Glomerular visceral epithelial cell (primary cell): ENCODE data around the gene MAPT.

ENCODE experiments used
- DNase-seq: peaks from one replicate; pipeline ENCODE4 v3.0.0-alpha.2; 2016; ENCODE audit errors: extremely low spot score

MAPT gene

GRCh38 chr17:46028981-46029565 lies 134.7 kb downstream of the MAPT start:
- no peak for DNase-seq

- no peak for DNase-seq
These were observed 135.3 kb downstream of the MAPT start for GRCh38 chr17:46029627-46030026.

DNA sequence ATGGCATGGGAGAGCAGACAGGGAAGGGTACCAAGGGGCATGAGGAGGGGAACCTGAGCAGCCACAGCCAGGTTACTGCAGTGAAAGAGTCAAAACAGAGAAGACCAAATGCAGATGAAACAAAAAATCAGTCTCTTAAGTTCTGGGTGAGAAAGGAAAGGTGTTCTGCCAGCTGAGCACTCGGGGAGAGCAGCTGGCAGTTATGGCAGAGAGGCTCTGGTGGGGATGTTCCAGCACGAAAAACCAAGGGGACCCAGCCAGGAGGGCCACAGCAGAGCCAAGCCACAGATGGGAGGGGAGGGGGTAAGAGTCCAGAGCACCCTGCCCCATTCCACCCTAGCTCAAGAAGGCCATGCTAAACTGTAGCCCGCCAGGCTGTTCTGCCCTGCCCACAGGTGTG lies 136.4 kb downstream of the MAPT start:
- DNase-seq: no peak

DNA sequence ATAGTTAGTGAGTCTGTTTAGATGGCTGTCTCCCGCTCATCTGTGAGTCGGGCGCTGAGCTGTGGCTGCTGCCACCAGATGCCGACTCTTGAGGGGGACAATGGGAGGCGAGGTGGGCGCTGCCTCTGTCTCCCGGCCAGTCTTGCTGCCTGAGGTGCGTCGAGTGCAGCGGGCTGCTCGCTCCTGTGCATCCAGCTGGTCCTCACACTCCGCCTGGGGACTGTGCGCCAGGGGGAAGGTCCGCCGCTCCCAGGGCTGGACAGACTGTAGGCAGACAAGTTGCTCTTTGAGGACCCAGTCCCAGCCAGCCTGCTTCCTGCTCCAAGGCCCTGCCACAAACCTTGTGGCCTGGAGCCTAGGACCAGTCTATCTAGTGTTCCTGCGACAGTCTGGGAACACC lies 137.1 kb downstream of the MAPT start:
- DNase-seq: no peak

- DNase-seq: no peak
These were observed 137.6 kb downstream of the MAPT start for GRCh38 chr17:46031920-46032319.

- DNase-seq: no peak
These were observed 138.6 kb downstream of the MAPT start for GRCh38 chr17:46032909-46033308.

DNA sequence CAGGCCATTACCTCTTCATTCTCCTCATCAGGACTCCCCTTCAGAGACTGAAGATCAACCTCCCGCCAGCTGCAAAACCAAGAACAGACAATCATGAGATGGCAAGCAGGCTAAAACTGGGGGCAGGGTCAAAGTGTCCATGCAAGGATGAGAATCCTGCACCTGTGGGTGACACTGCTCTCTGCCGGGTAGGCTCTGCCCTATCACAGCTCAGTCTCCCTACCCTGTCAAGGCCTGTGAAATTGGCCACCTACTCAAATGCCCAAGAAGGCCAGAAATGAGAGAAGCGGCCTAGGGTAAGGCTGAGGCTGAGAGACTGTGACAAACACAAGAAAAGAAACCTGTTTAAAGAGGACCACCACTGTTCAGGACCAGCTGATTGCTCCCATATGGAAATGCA lies 139.0 kb downstream of the MAPT start:
- DNase-seq: no peak

DNA sequence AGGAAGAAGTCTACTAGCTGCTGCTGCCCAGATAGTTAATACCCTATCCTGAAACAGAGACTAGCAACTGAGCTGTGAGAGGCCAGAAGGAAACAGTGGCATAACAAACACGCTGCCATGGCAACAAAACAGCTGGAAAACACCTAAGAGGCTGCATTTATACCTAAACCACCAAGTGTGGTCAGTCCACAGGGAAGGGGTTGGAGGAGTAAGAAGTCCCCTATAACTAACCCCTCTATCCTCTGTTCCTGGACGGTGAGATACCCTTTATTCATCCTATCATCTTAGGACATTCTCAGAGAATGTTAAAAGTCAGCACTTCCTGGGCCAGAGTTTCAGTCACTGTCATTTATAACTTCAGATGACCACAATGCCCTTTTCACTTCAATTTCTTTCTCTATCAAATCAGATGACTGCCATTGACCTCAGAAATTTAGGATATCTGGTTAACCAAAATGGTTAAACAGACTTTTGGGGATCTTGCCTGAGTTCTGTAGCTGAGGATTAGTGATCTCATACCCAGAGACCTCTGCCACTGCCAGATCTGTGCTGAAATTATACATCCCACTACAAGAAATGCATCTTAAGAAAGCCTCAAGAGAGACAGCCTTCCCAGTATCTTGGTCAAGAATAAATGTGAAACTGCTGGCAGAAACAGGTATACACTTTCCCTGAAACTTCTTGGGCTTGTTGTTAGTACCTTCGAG lies 140.9 kb downstream of the MAPT start:
- peak; percentile 23 for DNase-seq

- no peak for DNase-seq
These were observed 142.1 kb downstream of the MAPT start for GRCh38 chr17:46036491-46036890.

- no peak for DNase-seq
These were observed 143.4 kb downstream of the MAPT start for GRCh38 chr17:46037722-46038255.

DNA sequence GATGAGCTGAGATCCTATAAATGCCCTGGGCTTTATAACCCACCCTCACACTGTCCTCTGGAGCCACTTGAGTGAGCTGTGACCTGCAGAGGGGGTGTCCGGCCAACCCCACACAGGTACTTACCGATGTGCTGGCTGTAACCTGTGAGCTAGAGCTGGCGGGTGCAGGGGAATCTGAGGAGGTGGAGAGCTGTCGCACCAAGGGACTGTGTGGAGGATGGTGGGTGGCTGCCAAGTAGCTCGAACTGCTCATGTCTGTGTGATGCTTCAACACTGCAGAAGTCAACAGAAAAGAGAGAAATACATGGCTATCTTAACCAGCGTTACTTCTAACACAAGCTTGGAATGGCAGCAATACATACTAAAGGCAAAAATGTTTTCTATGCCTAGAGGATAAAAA lies 144.1 kb downstream of the MAPT start:
- no peak for DNase-seq

DNA sequence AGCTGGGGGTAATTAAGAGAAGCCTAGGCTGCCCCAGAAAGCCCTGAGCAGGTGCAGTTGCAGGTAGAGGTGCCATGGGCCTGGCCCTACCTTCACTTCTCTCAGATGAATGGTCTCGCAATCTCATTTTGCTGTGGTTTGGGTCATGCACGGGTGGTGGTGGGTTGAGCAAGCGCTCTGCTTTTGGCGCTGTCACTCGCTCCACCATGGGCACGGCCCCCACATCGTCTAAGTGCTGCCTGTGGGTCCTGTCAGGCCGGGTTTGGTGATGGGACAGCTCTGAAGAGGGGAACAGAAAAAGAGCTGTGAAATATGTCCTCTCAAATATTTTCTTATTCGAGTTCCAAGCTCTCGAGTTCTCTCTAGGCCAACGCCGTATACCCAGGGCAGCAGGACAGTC lies 144.6 kb downstream of the MAPT start:
- no peak for DNase-seq

DNA sequence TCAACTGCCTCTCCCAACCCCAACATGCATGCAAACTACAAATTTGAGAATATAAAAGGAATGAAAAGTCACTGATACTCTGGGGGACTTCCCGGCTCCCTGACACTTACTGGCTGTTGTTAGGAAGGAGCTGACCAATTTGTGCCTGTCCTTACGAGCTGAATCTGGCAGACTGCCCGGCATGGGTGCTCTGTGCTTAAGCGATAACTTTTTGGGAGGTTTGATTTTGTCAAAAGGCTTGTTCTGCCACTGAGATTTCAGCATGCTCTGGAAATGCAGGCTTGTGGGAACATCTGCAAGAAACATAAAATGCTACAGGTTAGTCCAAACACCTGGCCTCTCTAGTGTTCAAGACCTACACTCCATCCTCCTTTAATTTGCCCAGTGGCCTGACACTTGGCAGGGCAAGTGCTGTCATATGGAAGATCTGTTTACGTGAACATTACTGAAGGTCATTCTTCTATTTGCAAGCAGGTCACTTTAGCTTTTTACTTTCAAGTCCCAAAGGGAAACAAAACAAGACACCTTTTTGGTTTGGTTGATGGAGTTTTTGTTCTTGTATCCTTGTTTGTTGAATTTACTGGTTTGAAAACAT lies 145.3 kb downstream of the MAPT start:
- DNase-seq: no peak

- DNase-seq: no peak
These were observed 147.9 kb downstream of the MAPT start for GRCh38 chr17:46042246-46042645.

DNA sequence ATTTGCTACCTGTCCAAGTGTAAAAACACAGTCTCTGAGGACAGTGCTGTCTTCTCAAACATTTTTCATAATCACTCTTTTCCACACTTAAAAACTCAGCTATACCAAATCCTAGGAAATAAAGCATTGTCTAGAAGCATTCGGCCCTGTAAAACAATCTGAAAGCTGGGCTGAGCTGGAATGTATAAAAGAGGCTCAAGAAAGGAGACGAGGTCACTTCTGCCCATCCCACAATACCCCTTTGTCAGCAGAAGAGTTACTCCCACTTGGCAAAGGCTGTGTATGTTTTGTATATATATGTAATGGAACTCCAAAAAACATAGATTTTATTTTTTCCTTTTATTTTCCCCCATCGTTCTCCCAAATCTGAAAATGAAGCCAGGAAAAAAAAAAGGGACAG lies 148.6 kb downstream of the MAPT start:
- DNase-seq: no peak

GRCh38 chr17:46043606-46044005 lies 149.3 kb downstream of the MAPT start:
- DNase-seq: no peak

DNA sequence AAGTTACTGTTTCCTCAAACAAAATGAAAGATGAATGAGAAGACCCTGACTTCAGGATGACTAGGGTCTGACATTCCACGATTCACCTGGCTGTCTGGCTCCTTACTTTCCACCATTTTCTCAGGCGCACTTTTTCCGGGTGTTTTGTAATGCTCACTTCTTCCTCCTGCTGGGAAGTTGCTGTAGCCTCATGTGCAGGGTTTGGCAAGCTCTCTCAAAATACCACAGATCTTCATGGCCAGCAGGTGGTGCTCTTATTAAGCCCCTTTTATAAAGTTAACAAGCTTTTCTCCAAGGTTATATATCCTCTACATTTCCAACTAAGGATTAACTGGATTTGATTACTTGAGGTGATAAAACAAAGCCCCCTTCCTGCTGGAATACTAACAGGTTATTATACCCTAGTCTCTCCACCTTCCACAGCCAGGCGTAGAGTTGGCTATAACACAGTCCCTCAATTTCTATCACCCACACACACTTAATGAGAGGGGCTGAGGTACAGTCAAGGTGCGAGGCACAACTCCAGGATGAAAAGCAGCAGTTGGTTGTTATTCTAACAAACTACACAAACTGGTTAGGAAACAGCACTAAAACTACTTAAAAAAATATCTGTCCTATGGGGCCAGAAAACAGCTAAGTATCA lies 150.1 kb downstream of the MAPT start:
- peak; percentile 86 for DNase-seq

DNA sequence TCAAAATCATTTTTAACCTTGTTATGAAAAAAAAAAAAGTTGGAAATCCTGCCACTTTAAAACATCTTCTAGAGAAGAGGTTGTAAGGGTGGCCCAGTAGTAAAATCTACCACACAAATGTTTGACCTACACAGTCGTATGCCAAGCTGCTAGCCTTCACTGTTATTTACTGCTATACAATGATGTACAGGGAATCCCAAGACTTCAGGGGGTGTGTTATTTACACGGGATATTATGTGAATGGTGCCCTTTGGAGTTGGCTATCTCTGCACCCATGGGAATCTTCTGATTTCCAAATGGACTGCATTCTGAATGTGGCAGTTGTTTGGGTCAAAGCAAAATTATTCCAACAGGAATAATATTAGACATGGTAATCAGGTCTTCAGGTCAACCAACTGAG lies 150.6 kb downstream of the MAPT start:
- DNase-seq: no peak

DNA sequence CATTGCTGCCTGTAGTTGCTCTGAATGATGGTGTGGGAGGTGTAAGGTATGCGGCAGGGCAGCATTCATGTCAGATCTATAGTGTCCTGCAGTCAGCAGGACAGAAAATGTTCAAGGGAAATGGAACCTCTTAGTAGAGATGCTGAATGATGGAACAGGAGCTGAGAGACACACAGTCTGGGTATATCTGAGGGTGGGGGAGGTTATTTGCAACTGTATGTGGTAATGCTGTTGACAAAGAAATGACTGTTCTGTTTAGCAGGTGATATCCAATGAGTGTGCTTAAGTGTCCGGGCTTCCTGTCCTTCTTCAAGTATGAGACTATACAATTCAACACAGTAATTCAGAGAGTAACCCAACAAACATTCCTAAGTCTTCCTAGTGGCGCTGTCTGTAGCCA lies 151.3 kb downstream of the MAPT start:
- no peak for DNase-seq

- no peak for DNase-seq
These were observed 152.6 kb downstream of the MAPT start for GRCh38 chr17:46046957-46047356.

GRCh38 chr17:46047398-46047797 lies 153.0 kb downstream of the MAPT start:
- no peak for DNase-seq

DNA sequence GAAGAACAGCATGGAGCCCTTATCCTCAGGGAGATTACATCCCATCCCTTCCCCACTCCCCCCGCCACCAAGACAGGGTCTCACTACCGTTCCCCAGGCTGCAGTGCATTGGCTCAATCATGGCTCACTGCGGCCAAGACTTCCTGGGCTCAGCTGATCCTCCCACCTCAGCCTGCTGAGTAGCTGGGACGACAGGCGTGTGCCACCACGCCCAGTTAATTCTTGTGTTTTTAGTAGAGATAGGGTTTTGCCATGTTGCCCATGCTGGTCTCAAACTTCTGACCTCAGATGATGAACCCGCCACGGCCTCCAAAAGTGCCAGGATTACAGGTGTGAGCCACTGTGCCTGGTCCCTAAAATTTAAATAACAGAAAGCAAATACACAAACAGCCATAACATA lies 153.5 kb downstream of the MAPT start:
- DNase-seq: no peak

- no peak for DNase-seq
These were observed 155.3 kb downstream of the MAPT start for GRCh38 chr17:46049656-46050055.
